Measurements from ENCODE around the gene TRPM2. TPM values are rescaled to one million over a fixed set of nuclear protein-coding genes. Genes with fewer than 3 reads are reported as not detected.

The TRPM2 gene
- total and polyA plus RNA-seq, 10 of the 15 experiments (the other 5 are each of a cell fraction or from before 2014, with no cell fraction given), result 0.03 to 9.1 (median 2.6) TPM

GRCh38 chr21:44344541-44345183 lies 8.8 kb upstream of the TRPM2 start:
- Histone ChIP-seq H3K36me3 (ENCODE audit: control insufficient read depth in 2 of 2, insufficient read depth in 2 of 2, low read length in 1 of 2) (no peaks in the 10 kb centered on the region), H3K4me3 (no peak overlapping the region), H3K9ac (ENCODE audit: control insufficient read depth, insufficient read depth, low read length) (no peak overlapping the region), H3K79me2 (ENCODE audit: control insufficient read depth, insufficient read depth, low read length) (no peaks in the 10 kb centered on the region), H3K4me2 (ENCODE audit: control insufficient read depth, insufficient read depth) (no peak overlapping the region), H4K20me1 (ENCODE audit: control insufficient read depth, insufficient read depth) (no peaks in the 10 kb centered on the region), H3K27ac (ENCODE audit: control insufficient read depth, insufficient read depth) (no peak overlapping the region), H3K27me3 (replicated peaks in 1 of 2; ENCODE audit: control insufficient read depth in 2 of 2, insufficient read depth in 2 of 2, low read length in 1 of 2) (no peaks in the 10 kb centered on the region; a peak in 1 of 4 replicates), H2AFZ (ENCODE audit: control insufficient read depth, low read depth, low read length) (no peak overlapping the region), H3K4me1 (ENCODE audit: control insufficient read depth, insufficient read depth, low read length) (peaks cover 6% of the 10 kb centered on the region), H3K9me3 (replicated peaks; ENCODE audit: control insufficient read depth, insufficient read depth, low read length) (no peaks in the 10 kb centered on the region)
- intact Hi-C loops (cut with micrococcal nuclease; ENCODE audit: unreplicated experiment) (no loop called here), in situ Hi-C loops (cut with MboI) (no loop called here)
- RAD21 ChIA-PET (ENCODE audit: unreplicated experiment), result interaction anchor here (1.1 kb wide), 1 partner anchor 77 kb away, joined by 3 read pairs; no protein-coding TSS in a partner anchor
- ATAC-seq (no peak), DNase-seq (ENCODE audit: low read depth, low spot score) (no peak), FAIRE-seq (no peak)
- 37% methylated on average over 17 of the region's 17 CpGs for WGBS (ENCODE audit: insufficient coverage, insufficient replicate concordance, low lambda C conversion rate, missing lambda C conversion rate)
- SMC1A ChIA-PET (ENCODE audit: uncharacterized antibody, unreplicated experiment), result interaction anchor here (0.7 kb wide), 1 partner anchor 145 kb away, joined by 3 read pairs; no protein-coding TSS in a partner anchor
- POLR2A ChIA-PET, result no interaction called here
- BruUV-seq (replicated peaks), result no TSS peak
- CTCF ChIA-PET, result interaction anchor here (0.6 kb wide), 2 partner anchors 10 to 134 kb away, joined by 3 read pairs; no protein-coding TSS in a partner anchor
- no peak for TF ChIP-seq BCLAF1 (IDR thresholded peaks at IDR 0.05)
- TF ChIP-seq RAD21 (IDR thresholded peaks at IDR 0.05; ENCODE audit: insufficient read depth, low read depth, low read length), result no peak
- TF ChIP-seq CREB1 (IDR thresholded peaks at IDR 0.05; ENCODE audit: low read depth), result no peak
- TF ChIP-seq ZNF274 (IDR thresholded peaks at IDR 0.05; ENCODE audit: insufficient read depth, insufficient read length), result no peak
- TF ChIP-seq ZNF592 (IDR thresholded peaks at IDR 0.05), result no peak
- no peak for TF ChIP-seq REST (IDR thresholded peaks at IDR 0.05; ENCODE audit: low read depth, low read length)
- no peak for TF ChIP-seq RFX5 (IDR thresholded peaks at IDR 0.05; ENCODE audit: low read depth, low read length)
- TF ChIP-seq ZNF24 (IDR thresholded peaks at IDR 0.05), result no peak
- TF ChIP-seq POU2F2 (IDR thresholded peaks at IDR 0.05; ENCODE audit: borderline replicate concordance, low read depth, low read length), result no peak
- no peak for TF ChIP-seq WRNIP1 (IDR thresholded peaks at IDR 0.05; ENCODE audit: borderline replicate concordance, low read depth, low read length)
- TF ChIP-seq LARP7 (IDR thresholded peaks at IDR 0.05), result no peak
